Measurements from ENCODE around the gene DIP2B. TPM values are rescaled to one million over a fixed set of nuclear protein-coding genes. Genes with fewer than 3 reads are reported as not detected.

Gene DIP2B
- total and polyA plus RNA-seq, 2 donors from 2014 or later, result 4.6 to 23.3 TPM

- Histone ChIP-seq H3K4me3 (ENCODE audit: low read length in 3 of 3) (no peak overlapping the region), H3K27me3 (ENCODE audit: control insufficient read depth, insufficient read depth, low read length) (no peaks in the 10 kb centered on the region), H3K9ac (ENCODE audit: low read length in 3 of 3) (no peak overlapping the region), H3K27ac (ENCODE audit: low read depth in 2 of 2, low read length in 2 of 2) (no peak overlapping the region), H3K4me1 (ENCODE audit: control insufficient read depth in 2 of 3, insufficient read depth in 2 of 3, low read depth in 1 of 3, low read length in 3 of 3) (peaks cover 0 to 7% (median 0%) of the 10 kb centered on the region in 3 donors), H3K36me3 (ENCODE audit: control insufficient read depth in 2 of 3, insufficient read depth in 3 of 3, low read length in 3 of 3) (no peaks in the 10 kb centered on the region), H3K9me3 (ENCODE audit: control insufficient read depth in 2 of 3, insufficient read depth in 1 of 3, low read length in 3 of 3) (no peaks in the 10 kb centered on the region)
- FAIRE-seq (no peak), DNase-seq (no peak)
- no peak for TF ChIP-seq CTCF (IDR thresholded peaks at IDR 0.05; ENCODE audit: borderline replicate concordance, extremely low read depth, insufficient read depth)
- intact Hi-C loops (cut with DNase I), result no loop called here
These were observed 61.3 kb downstream of the DIP2B start for GRCh38 chr12:50566066-50566465.

GRCh38 chr12:50567926-50568325, 63.1 kb downstream of the DIP2B start:
- TF ChIP-seq CTCF (IDR thresholded peaks at IDR 0.05; ENCODE audit: borderline replicate concordance, extremely low read depth, insufficient read depth), result no peak
- H3K27me3 ChIP-seq (ENCODE audit: control insufficient read depth, insufficient read depth, low read length), result no peaks in the 10 kb centered on the region
- no peaks in the 10 kb centered on the region for H3K9me3 ChIP-seq (ENCODE audit: control insufficient read depth in 2 of 3, insufficient read depth in 1 of 3, low read length in 3 of 3)
- H3K9ac ChIP-seq (ENCODE audit: low read length in 3 of 3), result no peak overlapping the region
- H3K4me1 ChIP-seq (ENCODE audit: control insufficient read depth in 2 of 3, insufficient read depth in 2 of 3, low read depth in 1 of 3, low read length in 3 of 3), result peaks cover 0 to 12% (median 7%) of the 10 kb centered on the region in 3 donors
- intact Hi-C loops (cut with DNase I), result no loop called here
- no peak for FAIRE-seq
- no peak for DNase-seq
- no peaks in the 10 kb centered on the region for H3K36me3 ChIP-seq (ENCODE audit: control insufficient read depth in 2 of 3, insufficient read depth in 3 of 3, low read length in 3 of 3)
- no peak overlapping the region for H3K4me3 ChIP-seq (ENCODE audit: low read length in 3 of 3)
- H3K27ac ChIP-seq (ENCODE audit: low read depth in 2 of 2, low read length in 2 of 2), result no peak overlapping the region

- Histone ChIP-seq H3K36me3 (ENCODE audit: control insufficient read depth in 2 of 3, insufficient read depth in 3 of 3, low read length in 3 of 3) (no peaks in the 10 kb centered on the region), H3K27me3 (ENCODE audit: control insufficient read depth, insufficient read depth, low read length) (no peaks in the 10 kb centered on the region), H3K27ac (ENCODE audit: low read depth in 2 of 2, low read length in 2 of 2) (no peak overlapping the region), H3K4me3 (ENCODE audit: low read length in 3 of 3) (no peak overlapping the region), H3K9ac (ENCODE audit: low read length in 3 of 3) (no peak overlapping the region), H3K4me1 (ENCODE audit: control insufficient read depth in 2 of 3, insufficient read depth in 2 of 3, low read depth in 1 of 3, low read length in 3 of 3) (peaks cover 0 to 17% (median 10%) of the 10 kb centered on the region in 3 donors), H3K9me3 (ENCODE audit: control insufficient read depth in 2 of 3, insufficient read depth in 1 of 3, low read length in 3 of 3) (no peaks in the 10 kb centered on the region)
- no peak for TF ChIP-seq CTCF (IDR thresholded peaks at IDR 0.05; ENCODE audit: borderline replicate concordance, extremely low read depth, insufficient read depth)
- DNase-seq (no peak), FAIRE-seq (no peak)
- intact Hi-C loops (cut with DNase I), result no loop called here
These were observed 63.7 kb downstream of the DIP2B start for GRCh38 chr12:50568338-50569091.
